Duodenal mucosa (tissue), 2 donors: ENCODE measurements around the gene CSF1.

Source experiments
- H3K27ac ChIP-seq: one replicate; pipeline ENCODE4 v1.7.0; 2013; ENCODE audit warnings: low read depth, low read length
- H3K27me3 ChIP-seq, 2 donors: one replicate each; pipeline ENCODE4 v1.7.0; 2013; ENCODE audit warnings: low read length in 2 of 2, control low read depth in 1 of 2; ENCODE audit not compliant: insufficient read depth in 2 of 2, control insufficient read depth in 1 of 2
- H3K36me3 ChIP-seq, 2 donors: one replicate each; pipeline ENCODE4 v1.7.0; 2013; ENCODE audit warnings: low read length in 2 of 2, control low read depth in 1 of 2; ENCODE audit not compliant: insufficient read depth in 2 of 2, control insufficient read depth in 1 of 2
- H3K4me1 ChIP-seq, 2 donors: one replicate each; pipeline ENCODE4 v1.7.0; 2013; ENCODE audit warnings: low read length in 2 of 2, control low read depth in 1 of 2; ENCODE audit not compliant: insufficient read depth in 2 of 2, control insufficient read depth in 1 of 2
- H3K4me3 ChIP-seq, 2 donors: one replicate each; pipeline ENCODE4 v1.7.0; 2013; ENCODE audit warnings: low read length in 2 of 2, low read depth in 1 of 2
- H3K9ac ChIP-seq, 2 donors: one replicate each; pipeline ENCODE4 v1.7.0; 2013; ENCODE audit warnings: low read length in 2 of 2, low read depth in 1 of 2
- H3K9me3 ChIP-seq, 2 donors: one replicate each; pipeline ENCODE4 v1.7.0; 2013; ENCODE audit warnings: low read length in 2 of 2, control low read depth in 1 of 2; ENCODE audit not compliant: control insufficient read depth in 1 of 2

CSF1 gene

GRCh38 chr1:109928591-109929111 is 18.0 kb downstream of the CSF1 start:
- Histone ChIP-seq H3K27me3 (no peaks in the 10 kb centered on the region), H3K9me3 (no peaks in the 10 kb centered on the region), H3K27ac (peak overlapping the region; percentile 64), H3K9ac (no peak overlapping the region), H3K4me1 (peaks cover 48 to 56% of the 10 kb centered on the region in 2 donors), H3K36me3 (peaks cover 15 to 40% of the 10 kb centered on the region in 2 donors), H3K4me3 (no peak overlapping the region)

GRCh38 chr1:109929170-109929569 is 18.5 kb downstream of the CSF1 start:
- no peaks in the 10 kb centered on the region for H3K9me3 ChIP-seq
- peak overlapping the region; percentile 64 for H3K27ac ChIP-seq
- no peaks in the 10 kb centered on the region for H3K27me3 ChIP-seq
- H3K4me1 ChIP-seq, result peaks cover 54 to 58% of the 10 kb centered on the region in 2 donors
- H3K36me3 ChIP-seq, result peaks cover 14 to 35% of the 10 kb centered on the region in 2 donors
- no peak overlapping the region for H3K4me3 ChIP-seq
- H3K9ac ChIP-seq, result no peak overlapping the region

DNA sequence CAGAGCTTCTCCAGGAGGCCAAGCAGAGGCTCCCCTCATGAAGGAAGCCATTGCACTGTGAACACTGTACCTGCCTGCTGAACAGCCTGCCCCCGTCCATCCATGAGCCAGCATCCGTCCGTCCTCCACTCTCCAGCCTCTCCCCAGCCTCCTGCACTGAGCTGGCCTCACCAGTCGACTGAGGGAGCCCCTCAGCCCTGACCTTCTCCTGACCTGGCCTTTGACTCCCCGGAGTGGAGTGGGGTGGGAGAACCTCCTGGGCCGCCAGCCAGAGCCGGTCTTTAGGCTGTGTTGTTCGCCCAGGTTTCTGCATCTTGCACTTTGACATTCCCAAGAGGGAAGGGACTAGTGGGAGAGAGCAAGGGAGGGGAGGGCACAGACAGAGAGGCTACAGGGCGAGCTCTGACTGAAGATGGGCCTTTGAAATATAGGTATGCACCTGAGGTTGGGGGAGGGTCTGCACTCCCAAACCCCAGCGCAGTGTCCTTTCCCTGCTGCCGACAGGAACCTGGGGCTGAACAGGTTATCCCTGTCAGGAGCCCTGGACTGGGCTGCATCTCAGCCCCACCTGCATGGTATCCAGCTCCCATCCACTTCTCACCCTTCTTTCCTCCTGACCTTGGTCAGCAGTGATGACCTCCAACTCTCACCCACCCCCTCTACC is 19.1 kb downstream of the CSF1 start:
- Histone ChIP-seq H3K4me3 (no peak overlapping the region), H3K4me1 (peaks cover 59 to 63% of the 10 kb centered on the region in 2 donors), H3K27ac (no peak overlapping the region), H3K36me3 (peaks cover 11 to 30% of the 10 kb centered on the region in 2 donors), H3K9ac (peak overlapping the region in 1 of 2 donors; percentile 27), H3K27me3 (no peaks in the 10 kb centered on the region), H3K9me3 (no peaks in the 10 kb centered on the region)

GRCh38 chr1:109930252-109930993 is 19.8 kb downstream of the CSF1 start:
- no peaks in the 10 kb centered on the region for H3K27me3 ChIP-seq
- H3K36me3 ChIP-seq, result peaks cover 11 to 23% of the 10 kb centered on the region in 2 donors
- H3K9me3 ChIP-seq, result no peaks in the 10 kb centered on the region
- H3K9ac ChIP-seq, result peak overlapping the region in 1 of 2 donors; percentile 27
- H3K27ac ChIP-seq, result no peak overlapping the region
- H3K4me1 ChIP-seq, result peaks cover 66 to 70% of the 10 kb centered on the region in 2 donors
- no peak overlapping the region for H3K4me3 ChIP-seq

- H3K27ac ChIP-seq, result peak overlapping the region; percentile 17
- no peak overlapping the region for H3K9ac ChIP-seq
- H3K4me3 ChIP-seq, result no peak overlapping the region
- H3K4me1 ChIP-seq, result peaks cover 73 to 76% of the 10 kb centered on the region in 2 donors
- peaks cover 9 to 18% of the 10 kb centered on the region in 2 donors for H3K36me3 ChIP-seq
- no peaks in the 10 kb centered on the region for H3K9me3 ChIP-seq
- no peaks in the 10 kb centered on the region for H3K27me3 ChIP-seq
These were observed 20.6 kb downstream of the CSF1 start for GRCh38 chr1:109931189-109931731.

GRCh38 chr1:109931911-109932636 is 21.4 kb downstream of the CSF1 start:
- Histone ChIP-seq H3K9ac (no peak overlapping the region), H3K4me3 (no peak overlapping the region), H3K27me3 (no peaks in the 10 kb centered on the region), H3K4me1 (peaks cover 70 to 72% of the 10 kb centered on the region in 2 donors), H3K36me3 (peaks cover 5 to 13% of the 10 kb centered on the region in 2 donors), H3K27ac (no peak overlapping the region), H3K9me3 (no peaks in the 10 kb centered on the region)

DNA sequence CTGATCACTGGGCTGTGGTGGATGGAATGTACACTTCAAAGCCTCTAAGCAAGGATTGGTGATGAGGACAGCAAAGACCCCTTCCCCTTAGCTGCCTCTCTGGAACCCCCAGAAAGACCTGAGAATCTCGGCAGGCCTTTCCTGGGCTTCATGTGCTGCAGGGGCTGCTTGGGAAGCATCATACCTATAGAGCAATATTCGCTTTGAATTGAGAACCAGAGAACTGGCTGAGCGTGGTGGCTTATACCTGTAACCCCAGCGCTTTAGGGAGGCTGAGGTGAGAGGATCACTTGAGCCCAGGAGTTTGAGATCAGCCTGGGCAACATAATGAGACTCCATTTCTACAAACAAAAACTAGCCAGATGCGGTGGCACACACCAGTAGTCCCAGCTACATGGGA is 22.0 kb downstream of the CSF1 start:
- Histone ChIP-seq H3K27me3 (no peaks in the 10 kb centered on the region), H3K36me3 (peaks cover 5 to 13% of the 10 kb centered on the region in 2 donors), H3K9me3 (peaks cover 3 to 4% of the 10 kb centered on the region in 2 donors), H3K4me1 (peaks cover 64 to 66% of the 10 kb centered on the region in 2 donors), H3K4me3 (no peak overlapping the region), H3K27ac (no peak overlapping the region), H3K9ac (no peak overlapping the region)

DNA sequence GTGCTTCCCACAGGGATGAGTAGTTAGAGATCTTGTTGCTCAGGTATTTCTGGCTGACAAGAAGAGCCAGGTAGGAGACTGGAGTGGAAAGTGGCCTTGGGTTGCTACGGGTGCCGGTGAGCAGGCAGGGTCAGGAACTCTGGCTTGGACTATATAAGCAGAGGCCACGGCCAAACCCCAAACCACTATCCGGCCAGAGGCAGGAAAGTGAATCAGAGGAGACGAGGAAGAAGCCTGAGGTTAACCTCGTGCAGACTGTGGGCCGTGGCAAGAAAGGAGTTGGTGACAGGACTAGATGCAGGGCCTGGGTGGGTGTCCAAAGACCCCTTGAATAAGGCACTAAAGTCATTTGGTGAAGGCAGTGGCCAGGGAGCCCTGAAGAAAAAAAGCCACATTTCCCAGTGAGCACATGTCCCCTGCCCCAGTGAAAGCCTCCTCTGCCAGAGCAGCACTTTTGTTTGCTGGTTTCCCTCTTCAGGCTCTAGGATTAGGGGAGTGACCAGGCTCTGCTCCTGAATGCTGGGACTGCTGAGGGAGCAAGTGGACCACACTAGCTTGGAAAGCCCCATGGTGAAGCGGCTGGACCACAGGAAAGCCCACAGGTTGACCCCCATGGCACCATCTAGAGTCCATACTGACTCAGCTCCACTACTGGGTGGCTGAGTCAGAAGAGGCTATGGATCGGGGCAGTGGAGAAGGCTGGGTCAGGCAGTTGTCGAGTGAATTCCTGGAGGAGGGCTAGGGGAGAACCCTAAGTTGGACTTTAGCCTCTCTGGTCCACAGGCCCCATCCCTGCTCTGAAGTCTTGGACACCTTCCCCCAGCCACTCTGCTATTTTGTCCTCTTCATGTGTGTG is 23.4 kb downstream of the CSF1 start:
- Histone ChIP-seq H3K27me3 (no peaks in the 10 kb centered on the region), H3K4me1 (peaks cover 52 to 53% of the 10 kb centered on the region in 2 donors), H3K4me3 (no peak overlapping the region), H3K27ac (no peak overlapping the region), H3K9me3 (peaks cover 6 to 7% of the 10 kb centered on the region in 2 donors), H3K9ac (no peak overlapping the region), H3K36me3 (peaks cover 0 to 12% of the 10 kb centered on the region in 2 donors)

GRCh38 chr1:109935451-109935900 is 24.8 kb downstream of the CSF1 start:
- Histone ChIP-seq H3K4me3 (no peak overlapping the region), H3K27ac (peak overlapping the region; percentile 55), H3K27me3 (no peaks in the 10 kb centered on the region), H3K36me3 (no peaks in the 10 kb centered on the region), H3K9ac (peak overlapping the region in 1 of 2 donors; percentile 19), H3K9me3 (peaks cover 6 to 7% of the 10 kb centered on the region in 2 donors), H3K4me1 (peaks cover 38 to 39% of the 10 kb centered on the region in 2 donors)
